Peyer's patch (tissue), 4 donors: ENCODE data around the gene SMAGP.

Source experiments
- POLR2A ChIP-seq, 2 donors: fragments of 450-650 bp; IDR thresholded peaks; one replicate each; pipeline ENCODE4 v1.5.1; 2017; ENCODE audit warnings: antibody characterized with exemption in 2 of 2, mild to moderate bottlenecking in 2 of 2, moderate library complexity in 2 of 2
- TF ChIP-seq, protein P1 (sequence below), 6 experiments: fragments of 450-650 bp in 4 of 6; fragments of 200-600 bp in 2 of 6; sonication (generic) in 1 of 6; IDR thresholded peaks; one replicate each; pipeline ENCODE4 v1.5.1; 2017 to 2019; ENCODE audit warnings: antibody characterized with exemption in 6 of 6, mild to moderate bottlenecking in 3 of 6, moderate library complexity in 1 of 6

DNA sequence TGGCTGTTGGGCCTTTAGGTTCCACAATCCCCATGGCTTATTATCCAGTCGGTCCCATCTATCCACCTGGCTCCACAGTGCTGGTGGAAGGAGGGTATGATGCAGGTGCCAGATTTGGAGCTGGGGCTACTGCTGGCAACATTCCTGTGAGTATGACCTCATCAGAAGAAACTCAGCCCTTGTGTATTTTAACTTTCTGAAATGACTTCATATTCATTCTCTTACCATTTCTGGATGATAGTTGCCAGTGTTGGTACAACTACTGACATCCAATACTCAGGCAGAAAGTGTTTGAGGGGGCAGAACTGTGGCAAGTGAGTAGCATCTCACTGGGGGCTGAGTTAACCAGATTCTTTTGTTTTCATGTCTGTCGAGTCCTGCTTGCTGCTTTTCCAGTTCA is 29.2 kb downstream of the SMAGP start:
- TF ChIP-seq, protein P1, sequence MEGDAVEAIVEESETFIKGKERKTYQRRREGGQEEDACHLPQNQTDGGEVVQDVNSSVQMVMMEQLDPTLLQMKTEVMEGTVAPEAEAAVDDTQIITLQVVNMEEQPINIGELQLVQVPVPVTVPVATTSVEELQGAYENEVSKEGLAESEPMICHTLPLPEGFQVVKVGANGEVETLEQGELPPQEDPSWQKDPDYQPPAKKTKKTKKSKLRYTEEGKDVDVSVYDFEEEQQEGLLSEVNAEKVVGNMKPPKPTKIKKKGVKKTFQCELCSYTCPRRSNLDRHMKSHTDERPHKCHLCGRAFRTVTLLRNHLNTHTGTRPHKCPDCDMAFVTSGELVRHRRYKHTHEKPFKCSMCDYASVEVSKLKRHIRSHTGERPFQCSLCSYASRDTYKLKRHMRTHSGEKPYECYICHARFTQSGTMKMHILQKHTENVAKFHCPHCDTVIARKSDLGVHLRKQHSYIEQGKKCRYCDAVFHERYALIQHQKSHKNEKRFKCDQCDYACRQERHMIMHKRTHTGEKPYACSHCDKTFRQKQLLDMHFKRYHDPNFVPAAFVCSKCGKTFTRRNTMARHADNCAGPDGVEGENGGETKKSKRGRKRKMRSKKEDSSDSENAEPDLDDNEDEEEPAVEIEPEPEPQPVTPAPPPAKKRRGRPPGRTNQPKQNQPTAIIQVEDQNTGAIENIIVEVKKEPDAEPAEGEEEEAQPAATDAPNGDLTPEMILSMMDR (IDR thresholded peaks at IDR 0.05), result no peak
- no peak for TF ChIP-seq POLR2A (IDR thresholded peaks at IDR 0.05)
